Measurements from ENCODE around the gene ZNF521.
A peak's percentile ranks its signal among the peaks of the same experiment; 100 is the strongest.

ZNF521 gene

GRCh38 chr18:25223899-25224886 lies 127.8 kb downstream of the ZNF521 start:
- DNase-seq: no peak

GRCh38 chr18:25223211-25223610 lies 128.8 kb downstream of the ZNF521 start:
- DNase-seq: no peak

GRCh38 chr18:25222648-25223047 lies 129.3 kb downstream of the ZNF521 start:
- no peak for DNase-seq

GRCh38 chr18:25210622-25211021 lies 141.3 kb downstream of the ZNF521 start:
- DNase-seq: no peak

- DNase-seq: no peak
Measured at GRCh38 chr18:25192065-25192464, 159.9 kb downstream of the ZNF521 start.

- DNase-seq: no peak
Measured at GRCh38 chr18:25190472-25190871, 161.5 kb downstream of the ZNF521 start.

- no peak for DNase-seq
Measured at GRCh38 chr18:25189391-25190185, 162.4 kb downstream of the ZNF521 start.

GRCh38 chr18:25187521-25188192 lies 164.3 kb downstream of the ZNF521 start:
- DNase-seq: no peak

- no peak for DNase-seq
Measured at GRCh38 chr18:25186871-25187270, 165.1 kb downstream of the ZNF521 start.

- no peak for DNase-seq
Measured at GRCh38 chr18:25181993-25182392, 170.0 kb downstream of the ZNF521 start.

GRCh38 chr18:25181581-25181980 lies 170.4 kb downstream of the ZNF521 start:
- no peak for DNase-seq

GRCh38 chr18:25180973-25181548 lies 170.9 kb downstream of the ZNF521 start:
- DNase-seq: no peak

- no peak for DNase-seq
Measured at GRCh38 chr18:25177631-25178030, 174.3 kb downstream of the ZNF521 start.

GRCh38 chr18:25176518-25177042 lies 175.4 kb downstream of the ZNF521 start:
- no peak for DNase-seq

- no peak for DNase-seq
Measured at GRCh38 chr18:25175558-25176517, 176.1 kb downstream of the ZNF521 start.

GRCh38 chr18:25174324-25174723 lies 177.6 kb downstream of the ZNF521 start:
- DNase-seq: no peak

- no peak for DNase-seq
Measured at GRCh38 chr18:25171334-25171733, 180.6 kb downstream of the ZNF521 start.

- DNase-seq: no peak
Measured at GRCh38 chr18:25170402-25170801, 181.6 kb downstream of the ZNF521 start.

GRCh38 chr18:25169701-25170100 lies 182.3 kb downstream of the ZNF521 start:
- peak; percentile 29 for DNase-seq

- DNase-seq: no peak
Measured at GRCh38 chr18:25167612-25168410, 184.2 kb downstream of the ZNF521 start.

Measured in fibroblast of skin of scalp (primary cell).